HTERT RPE-1 (cell line): ENCODE measurements around the gene CLIC1.

ENCODE experiments used
- in situ Hi-C: fragments of 300-500 bp; cut with MboI; formaldehyde crosslinking; loops from 4 replicates; pipeline ENCODE4 v1.14.3; 2020; ENCODE audit warnings: low sequenced_read_pairs

CLIC1 gene

DNA sequence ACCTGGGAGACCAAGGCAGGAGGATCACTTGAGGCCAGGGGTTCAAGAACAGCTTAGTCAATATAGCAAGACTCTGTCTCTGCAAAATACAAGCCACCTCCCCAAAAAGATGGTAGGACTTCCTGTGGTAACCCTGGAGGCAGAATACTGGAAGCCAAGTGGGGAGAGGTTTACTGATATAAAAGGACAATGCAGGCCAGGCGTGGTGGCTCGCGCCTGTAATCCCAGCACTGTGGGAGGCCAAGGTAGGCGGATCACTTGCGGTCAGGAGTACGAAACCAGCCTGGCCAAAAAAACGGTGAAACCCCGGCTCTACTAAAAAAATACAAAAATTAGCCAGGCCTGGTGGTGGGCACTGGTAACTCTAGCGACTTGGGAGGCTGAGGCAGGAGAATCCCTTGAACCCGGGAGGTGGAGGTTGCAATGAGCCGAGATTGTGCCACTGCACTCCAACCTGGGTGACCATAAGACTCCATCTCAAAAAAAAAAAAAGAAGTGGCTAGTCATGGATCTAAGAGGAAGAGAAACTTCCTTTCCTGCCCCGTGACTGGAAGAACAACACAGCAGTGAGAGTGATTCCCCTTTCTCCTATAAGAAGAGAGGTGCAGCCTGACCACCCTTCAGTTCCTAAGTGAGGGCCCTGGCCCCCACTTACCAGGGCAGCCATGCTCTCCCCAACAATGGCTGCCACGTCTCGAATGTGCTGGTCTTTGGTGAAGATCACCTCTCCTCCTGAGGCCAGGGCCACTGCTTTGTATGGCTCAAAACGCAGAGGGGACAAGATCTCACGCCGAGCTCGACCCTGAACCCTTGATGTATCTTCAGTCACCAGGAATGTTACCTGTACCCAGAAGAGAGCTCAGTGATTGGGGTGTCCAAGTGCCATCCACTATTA, 32.3 kb upstream of the CLIC1 start:
- in situ Hi-C loops = no loop called here

DNA sequence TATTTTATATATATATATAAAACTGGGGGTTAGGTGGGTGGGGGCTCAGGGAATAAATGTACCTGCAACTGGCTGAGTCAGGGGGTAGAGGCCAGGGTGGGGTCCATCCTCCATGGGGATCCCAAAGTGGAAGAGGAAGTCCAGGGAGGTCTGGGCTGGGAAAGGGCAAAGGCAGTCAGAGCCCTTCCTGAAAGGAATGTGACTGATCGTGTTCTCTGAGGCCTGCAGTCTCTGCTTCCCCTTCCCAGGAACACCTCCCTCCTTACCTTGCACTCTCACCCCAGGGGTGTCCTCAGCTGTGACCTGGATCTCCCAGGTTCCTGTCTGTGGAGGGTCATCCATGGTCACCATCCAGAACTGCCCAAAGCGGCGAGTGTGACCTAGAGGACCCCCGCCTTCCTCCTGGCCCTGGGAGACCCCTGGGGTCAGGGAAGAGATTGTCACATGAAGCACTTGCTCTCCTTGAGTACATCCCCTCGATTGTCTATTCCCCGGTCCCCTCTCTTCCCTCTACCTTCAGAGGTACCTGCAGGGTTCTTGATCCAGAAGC, 30.8 kb upstream of the CLIC1 start:
- in situ Hi-C loops = no loop called here

DNA sequence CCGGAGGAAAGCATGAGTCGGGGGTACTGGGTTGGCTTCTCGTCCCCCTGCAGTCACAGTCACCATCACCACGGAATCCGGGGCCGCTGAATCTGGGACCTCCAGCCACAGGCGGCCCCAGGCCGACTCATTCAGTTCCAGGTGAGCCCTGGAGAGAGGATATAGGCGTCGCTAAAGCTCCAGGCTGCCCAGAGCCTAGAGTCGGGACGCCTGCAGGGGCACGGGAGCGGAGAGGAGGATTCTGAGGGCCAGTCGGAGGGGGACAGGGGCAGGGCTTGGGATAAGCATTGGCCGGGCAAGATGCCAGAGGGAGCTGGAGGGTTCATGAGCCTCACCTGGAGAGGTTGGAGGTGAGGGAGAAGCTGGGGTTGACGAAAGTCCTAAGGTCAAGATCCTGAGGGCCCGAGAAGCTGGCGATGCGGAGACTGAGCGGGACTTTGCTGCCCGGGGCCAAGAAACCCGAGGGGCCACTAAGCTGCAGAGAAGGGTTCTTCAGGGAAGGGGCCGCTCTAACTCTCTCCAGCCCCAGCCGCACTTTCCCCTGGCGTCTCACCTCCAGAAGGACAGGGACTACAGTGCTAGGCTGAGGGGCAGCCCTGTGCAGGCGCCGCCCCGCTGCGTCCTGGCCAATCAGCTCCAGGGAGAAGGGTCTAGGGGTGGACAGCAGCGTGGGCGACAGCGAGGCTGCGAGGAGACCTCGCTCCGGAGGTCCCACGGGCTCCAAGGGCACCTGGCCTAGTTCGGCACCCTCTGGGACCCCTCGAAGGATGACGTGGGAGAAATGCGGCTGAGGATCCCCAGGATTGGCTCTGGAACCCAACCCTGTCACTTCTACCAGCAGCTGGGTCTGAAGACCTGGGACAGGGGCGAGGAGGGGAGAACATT, 29.8 kb upstream of the CLIC1 start:
- in situ Hi-C loops = no loop called here

DNA sequence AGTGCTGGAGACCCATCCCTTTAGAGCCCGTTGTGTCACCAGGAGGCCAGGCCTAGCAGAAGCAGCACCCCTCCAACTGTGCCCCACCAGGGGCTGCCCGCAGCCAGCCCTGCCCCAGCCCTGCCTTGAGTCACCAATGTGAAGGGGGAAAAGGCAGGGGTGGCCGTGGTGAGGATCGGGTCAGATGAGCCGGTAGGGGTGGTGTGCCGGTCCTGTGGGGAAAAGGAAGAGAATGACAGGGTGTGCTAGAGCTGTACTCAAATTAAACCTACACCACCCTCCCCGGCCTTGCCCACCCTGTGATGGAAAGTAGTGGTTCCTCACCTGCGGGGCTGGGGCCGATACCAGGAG, 29.2 kb upstream of the CLIC1 start:
- in situ Hi-C loops = no loop called here

DNA sequence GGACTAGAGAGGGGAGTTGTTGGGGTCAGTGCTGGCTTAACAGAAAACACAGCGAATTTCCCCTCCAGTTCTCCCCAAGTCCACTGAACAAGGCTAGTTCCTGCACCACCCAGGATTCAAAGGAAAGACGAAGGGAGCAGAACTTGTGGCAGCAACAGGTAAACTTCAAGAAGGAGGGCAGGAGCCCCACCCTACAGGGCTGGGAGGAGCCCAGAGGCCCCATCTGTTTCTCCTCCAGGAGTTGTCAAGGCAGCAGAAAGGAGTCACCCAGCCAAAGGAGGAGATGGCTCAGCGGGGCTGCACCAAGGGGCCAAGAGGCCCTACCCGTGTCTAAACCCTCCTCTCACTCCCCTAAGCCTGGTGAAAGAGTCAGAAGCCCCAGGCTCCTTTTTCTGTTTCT, 27.9 kb upstream of the CLIC1 start:
- in situ Hi-C loops = no loop called here

DNA sequence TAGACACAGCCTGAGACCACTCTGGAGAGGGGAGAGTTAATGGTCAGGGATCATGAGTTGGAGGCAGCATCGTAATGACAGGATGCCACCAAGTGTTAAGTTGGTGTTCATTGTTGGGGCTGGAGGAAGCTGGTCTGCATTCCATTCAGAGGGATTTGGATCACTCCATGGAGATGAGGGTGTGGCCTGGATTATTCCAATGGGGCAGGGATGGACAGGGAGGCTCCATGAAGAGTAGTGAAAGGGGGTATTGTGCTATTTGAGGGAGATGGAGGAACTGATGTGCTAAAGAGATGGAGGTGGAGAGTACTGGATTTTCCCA, 27.2 kb upstream of the CLIC1 start:
- in situ Hi-C loops = no loop called here

DNA sequence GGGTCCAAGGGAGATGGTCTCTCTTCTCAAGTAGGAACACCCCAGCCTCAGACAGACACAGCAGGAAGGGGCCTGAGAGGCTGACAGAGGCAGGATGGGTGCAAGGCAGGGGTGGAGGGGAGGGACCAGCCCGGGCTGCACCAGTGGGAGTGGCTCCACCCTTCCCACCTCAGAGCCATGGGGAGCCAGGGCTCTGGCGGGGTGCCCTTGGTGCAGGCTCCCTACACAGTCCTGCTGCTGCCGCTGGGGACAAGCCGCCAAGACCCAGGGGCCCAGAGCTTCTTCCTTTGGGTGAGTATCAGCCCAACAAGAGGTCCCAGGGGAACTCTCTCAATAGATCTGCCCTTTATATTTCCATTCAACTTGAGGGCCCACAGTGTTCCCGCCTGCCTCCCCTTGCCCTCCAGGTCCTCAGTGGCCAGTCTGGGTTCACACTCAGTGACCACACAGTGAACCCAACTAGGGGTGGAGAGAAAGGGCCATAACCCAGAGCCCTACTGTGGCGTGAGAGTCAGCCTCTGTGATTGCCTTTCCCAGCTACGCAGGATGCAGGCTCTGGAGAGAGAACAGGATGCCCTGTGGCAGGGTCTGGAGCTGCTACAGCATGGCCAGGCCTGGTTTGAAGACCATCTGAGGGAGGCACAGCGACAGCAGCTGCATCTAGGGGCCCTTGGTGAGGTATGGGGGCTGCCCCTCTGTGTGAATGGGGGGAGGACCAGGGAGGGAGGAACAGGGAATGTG, 26.7 kb upstream of the CLIC1 start:
- in situ Hi-C loops = no loop called here

DNA sequence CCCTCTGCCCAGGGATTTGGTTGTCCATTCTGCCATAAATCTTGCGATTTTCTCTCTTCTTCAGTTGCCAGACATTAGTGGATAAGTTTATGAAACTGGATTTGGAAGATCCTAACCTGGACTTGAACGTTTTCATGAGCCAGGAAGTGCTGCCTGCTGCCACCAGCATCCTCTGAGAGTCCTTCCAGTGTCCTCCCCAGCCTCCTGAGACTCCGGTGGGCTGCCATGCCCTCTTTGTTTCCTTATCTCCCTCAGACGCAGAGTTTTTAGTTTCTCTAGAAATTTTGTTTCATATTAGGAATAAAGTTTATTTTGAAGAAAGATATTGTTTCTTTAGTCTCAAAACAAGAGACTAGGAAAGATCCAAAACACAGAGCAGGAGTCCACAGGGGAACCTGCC, 26.0 kb upstream of the CLIC1 start, which contains the start of gene SAPCD1:
SAPCD1 (plus strand) TSS at position 301 of the 400 bp plus-strand sequence. CDS start 399 bp downstream, outside the sequence.
- in situ Hi-C loops = no loop called here

DNA sequence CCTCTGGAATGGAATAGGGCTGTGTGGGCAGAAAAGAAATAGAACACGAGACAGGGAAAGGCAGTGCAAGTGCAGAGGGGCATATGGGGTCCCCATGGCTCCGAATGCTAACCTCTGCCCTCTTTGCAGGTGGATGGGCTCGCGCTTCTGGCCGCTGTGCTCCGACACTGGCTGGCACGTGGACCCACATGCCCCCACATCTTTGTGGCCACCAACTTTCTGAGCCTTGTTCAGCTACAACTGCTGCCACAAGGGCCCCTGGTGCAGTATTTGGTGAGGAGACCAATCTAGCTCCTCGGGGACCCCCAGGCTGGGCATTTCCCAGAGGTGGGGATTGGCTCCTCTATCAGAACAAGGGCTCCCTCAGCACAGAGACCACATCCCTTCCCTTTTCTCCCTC, 25.0 kb upstream of the CLIC1 start:
- in situ Hi-C loops = no loop called here

DNA sequence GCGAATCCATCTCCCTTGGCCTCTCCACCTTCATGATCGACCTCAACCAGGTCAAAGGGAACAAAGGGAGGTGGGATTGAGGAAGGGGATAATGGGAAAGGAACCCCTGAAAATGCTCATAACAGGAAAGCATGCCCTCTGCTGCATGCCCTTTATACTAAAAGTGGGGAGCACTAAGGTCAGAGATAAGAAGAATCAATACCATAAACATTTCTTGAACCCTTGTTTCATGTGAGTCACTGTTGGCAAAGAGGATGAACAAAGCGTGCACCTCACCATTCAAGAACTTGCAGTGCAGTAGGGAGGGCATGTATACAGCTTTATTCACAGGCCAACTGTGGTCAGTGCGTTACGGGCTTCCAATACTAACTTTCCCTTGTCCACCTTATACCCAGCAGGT, 24.5 kb upstream of the CLIC1 start:
- in situ Hi-C loops = no loop called here

DNA sequence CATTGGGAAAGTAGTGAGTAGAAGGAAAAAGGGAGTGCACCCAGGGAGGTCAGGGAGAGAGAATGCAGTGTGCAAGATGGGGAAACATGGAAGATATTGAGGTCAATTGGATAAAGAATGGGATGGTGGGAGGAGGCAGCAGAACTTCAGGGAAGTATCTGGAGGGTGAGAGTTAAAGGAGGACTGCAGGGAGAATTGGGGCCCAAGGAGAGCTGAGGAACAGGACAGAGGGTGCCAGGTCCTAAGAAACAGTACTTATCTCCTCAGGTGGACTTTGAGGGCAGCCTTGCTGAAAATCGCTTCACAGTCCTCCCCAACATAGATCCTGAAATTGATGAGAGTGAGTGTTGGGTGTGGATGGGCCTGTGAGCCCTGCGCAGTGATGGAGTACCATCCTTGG, 22.0 kb upstream of the CLIC1 start:
- in situ Hi-C loops = no loop called here

DNA sequence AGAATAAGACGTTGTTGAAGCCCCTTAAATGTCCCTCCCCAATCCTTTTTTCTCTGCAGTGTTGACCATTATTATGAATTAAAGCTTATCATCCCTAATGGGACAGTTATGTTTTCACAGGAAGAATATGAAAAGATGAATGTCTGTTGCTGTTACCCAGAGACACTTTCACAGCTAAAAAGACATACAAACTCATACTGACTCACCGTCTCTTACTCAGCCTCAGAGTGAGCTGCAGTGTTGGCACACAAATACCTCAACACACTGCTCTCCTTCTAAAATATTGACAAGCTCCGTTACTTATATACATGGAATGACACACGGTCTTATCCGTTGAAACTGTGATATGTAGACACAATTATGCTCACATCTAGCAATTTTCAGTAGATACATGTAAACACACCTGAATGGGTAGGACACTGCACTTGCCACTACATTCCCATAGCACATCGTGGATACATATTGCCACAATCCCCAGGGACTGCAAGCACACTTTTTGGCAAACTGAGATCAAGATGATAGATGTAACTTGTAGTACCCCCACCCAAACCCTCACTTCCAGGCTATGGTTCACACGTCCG, 16.5 kb upstream of the CLIC1 start:
- in situ Hi-C loops = no loop called here

DNA sequence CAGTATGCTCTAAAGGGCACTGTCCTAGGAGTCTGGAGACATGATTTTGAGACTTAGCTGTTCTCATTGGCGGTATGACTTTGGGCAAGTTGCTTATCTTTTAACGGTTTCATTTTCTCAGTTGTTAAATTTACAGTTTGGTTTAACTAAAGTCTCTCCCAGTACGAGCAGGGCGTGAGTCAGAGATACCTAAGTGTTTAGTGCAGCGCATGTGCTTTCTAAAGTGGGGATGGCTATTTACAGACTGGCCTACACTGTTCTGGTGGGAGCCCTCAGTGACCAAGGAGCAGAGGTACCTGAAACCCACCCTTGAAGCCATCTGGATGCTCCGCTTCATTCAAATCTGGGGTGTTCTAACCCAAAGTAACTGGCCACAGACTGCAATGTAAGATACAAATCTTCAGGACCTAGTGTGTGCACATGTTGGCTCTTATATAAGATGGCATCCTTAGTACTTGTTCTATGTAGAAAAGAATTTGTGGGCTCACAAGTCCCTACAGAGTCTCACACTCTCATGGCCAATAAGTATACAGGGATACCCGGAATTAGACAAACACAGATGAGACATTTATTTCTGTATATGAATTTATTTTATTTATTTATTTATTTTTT, 14.2 kb upstream of the CLIC1 start:
- in situ Hi-C loops = no loop called here

DNA sequence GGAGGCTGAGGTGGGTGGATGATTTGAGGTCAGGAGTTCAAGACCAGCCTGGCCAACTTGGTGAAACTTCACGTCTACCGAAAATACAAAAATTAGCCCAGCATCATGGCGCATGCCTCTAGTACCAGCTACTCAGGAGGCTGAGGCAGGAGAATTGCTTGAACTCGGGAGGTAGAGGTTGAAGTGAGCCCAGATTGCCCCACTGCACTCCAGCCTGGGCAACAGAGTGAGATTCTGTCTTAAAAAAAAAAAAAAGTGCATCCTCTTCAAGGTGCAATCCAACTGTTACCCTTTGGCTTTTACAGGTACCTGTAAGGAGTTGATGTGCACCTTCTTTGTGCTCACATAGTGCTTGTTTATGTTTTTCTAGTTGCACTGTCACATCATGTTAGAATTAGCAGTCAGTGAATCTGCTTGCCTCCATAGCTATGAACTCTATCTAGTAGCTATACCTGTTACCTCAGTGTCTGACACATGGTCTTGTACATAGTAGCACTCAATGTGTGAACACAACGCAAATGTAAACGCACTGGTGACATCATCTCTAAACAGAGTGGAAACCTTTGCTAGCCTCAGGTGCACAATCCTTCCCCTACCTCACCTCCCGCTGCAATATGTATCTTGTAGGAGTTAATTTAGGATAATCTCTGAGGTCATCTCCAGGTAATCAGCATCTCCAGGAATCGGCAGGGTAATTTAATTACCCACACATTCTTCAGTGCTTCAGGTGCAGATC, 13.1 kb upstream of the CLIC1 start:
- in situ Hi-C loops = no loop called here

DNA sequence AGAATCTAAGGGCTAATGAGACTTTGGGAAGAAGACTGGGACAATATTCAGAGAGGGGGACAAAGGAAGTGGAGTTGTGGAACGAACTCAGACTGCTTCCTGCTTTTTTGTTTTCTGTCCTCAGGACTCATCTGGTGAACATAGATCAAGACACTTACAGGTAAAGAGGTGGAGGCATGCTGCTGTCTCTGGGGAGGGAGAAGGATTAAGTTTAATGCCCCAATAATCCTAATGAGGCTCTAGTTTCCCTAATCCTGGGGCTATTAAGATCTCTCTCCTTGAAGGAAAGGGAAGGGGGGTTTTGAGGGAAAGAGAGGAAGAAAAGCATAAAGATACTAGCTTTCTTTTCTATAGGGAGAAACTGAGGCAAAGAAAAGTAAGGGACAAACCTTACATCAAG, 8.1 kb upstream of the CLIC1 start:
- in situ Hi-C loops = no loop called here

DNA sequence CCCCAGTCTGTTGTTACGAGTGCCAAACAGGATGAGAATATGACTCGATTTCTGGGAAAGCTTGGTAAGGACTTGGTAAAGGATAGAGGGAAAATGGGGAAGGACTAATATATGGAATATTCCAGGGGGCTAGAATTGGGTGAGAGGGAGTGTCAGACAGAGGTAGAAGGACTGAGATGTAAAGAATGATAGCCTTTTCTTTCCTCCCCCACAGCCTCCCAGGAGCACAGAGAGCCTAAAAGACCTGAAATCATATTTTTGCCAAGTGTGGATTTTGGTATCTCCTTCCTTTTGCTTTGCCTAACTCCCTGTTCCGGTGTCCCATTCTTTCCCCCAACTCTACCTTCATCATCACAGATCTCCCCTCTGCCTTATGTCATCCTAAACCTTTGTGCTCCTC, 6.6 kb upstream of the CLIC1 start:
- in situ Hi-C loops = no loop called here

DNA sequence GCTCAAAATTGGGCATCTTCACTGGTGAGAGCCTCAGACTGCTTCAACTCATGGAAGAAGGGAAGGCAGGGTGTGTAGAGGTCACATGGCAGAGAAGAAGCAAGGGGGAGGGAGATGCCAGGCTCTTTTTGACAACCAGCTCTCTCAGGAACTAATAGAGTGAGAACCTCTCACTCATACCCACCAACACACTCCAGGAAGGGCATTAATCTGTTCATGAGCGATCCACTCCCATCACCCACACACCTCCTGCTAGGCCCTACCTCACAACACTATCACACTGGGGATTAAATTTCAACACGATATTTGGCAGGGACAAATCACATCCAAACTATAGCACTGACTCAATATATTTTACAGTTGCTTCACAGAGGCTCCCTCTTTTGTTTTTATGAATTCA, 5.5 kb upstream of the CLIC1 start:
- in situ Hi-C loops = no loop called here

DNA sequence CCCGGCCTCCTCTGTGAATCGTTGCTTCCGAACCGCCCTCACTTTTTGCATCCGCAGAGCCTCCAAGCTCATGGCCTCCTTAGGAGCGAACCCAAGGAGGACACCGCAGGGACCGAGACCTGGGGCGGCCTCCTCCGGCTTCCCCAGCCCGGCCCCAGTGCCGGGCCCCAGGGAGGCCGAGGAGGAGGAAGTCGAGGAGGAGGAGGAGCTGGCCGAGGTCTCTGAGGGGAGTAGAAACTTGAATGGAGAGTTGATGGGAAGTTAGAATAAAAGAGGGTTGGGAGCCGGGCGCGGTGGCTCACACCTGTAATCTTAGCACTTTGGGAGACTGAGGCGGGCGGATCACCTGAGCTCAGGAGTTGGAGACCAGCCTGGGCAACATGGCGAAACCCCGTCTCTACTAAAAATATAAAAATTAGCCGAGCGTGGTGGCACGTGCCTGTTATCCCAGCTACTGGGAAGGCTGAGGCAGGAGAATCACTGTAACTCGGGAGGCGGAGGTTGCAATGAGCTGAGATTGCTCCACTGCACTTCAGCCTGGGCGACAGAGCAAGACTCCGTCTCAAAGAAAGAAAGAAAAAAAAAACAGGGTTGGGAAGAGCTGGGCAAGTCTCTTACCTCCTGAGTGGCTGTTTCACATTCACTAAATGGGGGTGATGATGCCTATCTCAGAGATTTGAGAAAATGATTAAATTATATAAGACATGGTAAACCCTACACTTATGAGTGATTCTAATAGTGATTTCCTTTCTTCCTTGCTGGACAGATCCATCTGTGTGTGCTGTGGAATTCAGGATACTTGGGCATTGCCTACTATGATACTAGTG, 4.3 kb upstream of the CLIC1 start:
- in situ Hi-C loops = no loop called here
